ENCODE results near the gene SIL1. TPM values are rescaled to one million over a fixed set of nuclear protein-coding genes. Genes with fewer than 3 reads are reported as not detected.

The SIL1 gene
- total RNA-seq, 2 donors from 2014 or later: 31.6 to 64.4 TPM

DNA sequence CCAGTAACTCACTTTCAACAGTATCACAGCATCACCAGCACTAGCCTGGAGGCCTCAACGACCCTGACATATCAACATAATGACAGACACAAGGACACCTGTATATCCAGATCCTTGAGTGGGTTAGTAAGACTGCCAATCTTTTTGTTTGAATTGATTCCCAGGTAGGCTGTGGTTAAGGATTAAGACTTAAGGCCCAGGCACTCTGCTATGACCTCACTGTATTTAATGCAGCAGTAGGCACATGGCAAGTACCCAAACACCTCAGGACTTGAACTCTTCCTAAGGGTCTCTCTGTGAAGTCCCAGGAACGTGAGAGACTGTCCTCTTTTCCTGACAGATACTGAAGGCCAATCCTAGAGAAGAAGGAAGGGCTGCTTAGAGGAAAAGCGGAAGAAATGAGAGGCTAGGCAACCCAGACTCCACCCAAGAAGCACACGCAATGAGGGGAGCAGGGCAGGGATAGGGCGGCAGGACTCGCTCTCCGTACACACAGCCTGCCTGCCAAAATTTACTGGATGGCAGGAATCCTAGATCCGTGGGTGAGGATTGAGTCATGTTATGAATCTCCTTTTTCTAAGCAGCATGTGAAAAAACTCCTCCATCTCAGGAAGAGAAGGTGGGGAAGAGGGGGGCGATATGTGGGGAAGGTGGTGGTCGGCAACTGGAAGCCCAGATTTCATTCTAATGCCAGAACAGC lies 93.4 kb downstream of the SIL1 start:
- TF ChIP-seq, protein P1, sequence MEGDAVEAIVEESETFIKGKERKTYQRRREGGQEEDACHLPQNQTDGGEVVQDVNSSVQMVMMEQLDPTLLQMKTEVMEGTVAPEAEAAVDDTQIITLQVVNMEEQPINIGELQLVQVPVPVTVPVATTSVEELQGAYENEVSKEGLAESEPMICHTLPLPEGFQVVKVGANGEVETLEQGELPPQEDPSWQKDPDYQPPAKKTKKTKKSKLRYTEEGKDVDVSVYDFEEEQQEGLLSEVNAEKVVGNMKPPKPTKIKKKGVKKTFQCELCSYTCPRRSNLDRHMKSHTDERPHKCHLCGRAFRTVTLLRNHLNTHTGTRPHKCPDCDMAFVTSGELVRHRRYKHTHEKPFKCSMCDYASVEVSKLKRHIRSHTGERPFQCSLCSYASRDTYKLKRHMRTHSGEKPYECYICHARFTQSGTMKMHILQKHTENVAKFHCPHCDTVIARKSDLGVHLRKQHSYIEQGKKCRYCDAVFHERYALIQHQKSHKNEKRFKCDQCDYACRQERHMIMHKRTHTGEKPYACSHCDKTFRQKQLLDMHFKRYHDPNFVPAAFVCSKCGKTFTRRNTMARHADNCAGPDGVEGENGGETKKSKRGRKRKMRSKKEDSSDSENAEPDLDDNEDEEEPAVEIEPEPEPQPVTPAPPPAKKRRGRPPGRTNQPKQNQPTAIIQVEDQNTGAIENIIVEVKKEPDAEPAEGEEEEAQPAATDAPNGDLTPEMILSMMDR (IDR thresholded peaks at IDR 0.05): no peak
- Histone ChIP-seq H3K36me3 (no peaks in the 10 kb centered on the region), H3K9ac (ENCODE audit: low read depth in 2 of 2, low read length in 2 of 2) (no peak overlapping the region), H3K27me3 (no peaks in the 10 kb centered on the region), H3K4me3 (no peak overlapping the region), H3K9me3 (no peaks in the 10 kb centered on the region), H3K27ac (peak overlapping the region; percentile 12), H3K4me1 (no peaks in the 10 kb centered on the region)
- intact Hi-C loops (cut with DNase I): no loop called here
- peak; percentile 40 for DNase-seq

DNA sequence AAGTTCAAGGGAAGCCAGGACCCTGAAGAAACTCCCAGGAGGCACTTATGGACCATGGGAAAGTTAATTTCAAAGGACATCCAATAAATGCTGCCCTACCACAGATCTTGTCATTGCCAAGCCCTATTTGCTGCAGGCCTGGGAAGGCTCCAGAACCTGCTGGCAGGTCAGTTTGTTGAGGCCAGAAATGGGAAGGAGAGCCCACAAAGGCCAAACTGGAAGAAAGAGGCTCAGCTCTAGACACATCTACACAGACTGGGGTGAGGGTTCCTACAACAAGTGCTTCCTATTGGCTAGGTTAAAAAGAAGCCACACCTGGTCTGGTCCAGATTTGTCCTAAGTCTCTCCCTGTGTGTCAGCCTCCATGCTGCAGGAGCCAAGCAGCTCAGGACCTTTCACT lies 94.4 kb downstream of the SIL1 start:
- no peak overlapping the region for H3K27ac ChIP-seq
- H3K27me3 ChIP-seq: no peaks in the 10 kb centered on the region
- DNase-seq: no peak
- H3K4me3 ChIP-seq: no peak overlapping the region
- no peaks in the 10 kb centered on the region for H3K9me3 ChIP-seq
- intact Hi-C loops (cut with DNase I): no loop called here
- no peaks in the 10 kb centered on the region for H3K4me1 ChIP-seq
- TF ChIP-seq, protein P1 (IDR thresholded peaks at IDR 0.05): no peak
- no peaks in the 10 kb centered on the region for H3K36me3 ChIP-seq
- no peak overlapping the region for H3K9ac ChIP-seq (ENCODE audit: low read depth in 2 of 2, low read length in 2 of 2)

DNA sequence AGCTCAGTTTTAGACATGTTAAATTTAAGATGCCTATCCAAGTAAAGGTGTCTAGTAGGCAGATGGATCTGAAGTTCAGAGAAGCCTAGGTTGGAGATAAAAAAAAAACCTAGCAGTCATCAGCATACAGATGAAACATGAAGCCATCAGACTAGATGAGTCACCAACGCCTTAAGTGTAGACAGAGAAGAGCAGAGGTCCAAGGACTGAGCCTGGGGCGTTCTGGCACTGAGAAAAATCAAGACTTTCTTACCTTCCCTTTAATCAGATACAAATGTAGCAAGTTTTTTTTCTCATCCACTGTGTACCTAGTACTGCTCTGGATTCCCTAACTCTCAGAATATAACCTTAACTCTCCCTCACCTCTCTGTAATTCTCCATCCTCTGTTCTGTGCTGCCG lies 97.3 kb downstream of the SIL1 start:
- H3K9ac ChIP-seq (ENCODE audit: low read depth in 2 of 2, low read length in 2 of 2): no peak overlapping the region
- H3K27me3 ChIP-seq: no peaks in the 10 kb centered on the region
- no peaks in the 10 kb centered on the region for H3K4me1 ChIP-seq
- no peak for DNase-seq
- H3K4me3 ChIP-seq: no peak overlapping the region
- TF ChIP-seq, protein P1 (IDR thresholded peaks at IDR 0.05): no peak
- H3K9me3 ChIP-seq: no peaks in the 10 kb centered on the region
- intact Hi-C loops (cut with DNase I): no loop called here
- H3K36me3 ChIP-seq: no peaks in the 10 kb centered on the region
- no peak overlapping the region for H3K27ac ChIP-seq

DNA sequence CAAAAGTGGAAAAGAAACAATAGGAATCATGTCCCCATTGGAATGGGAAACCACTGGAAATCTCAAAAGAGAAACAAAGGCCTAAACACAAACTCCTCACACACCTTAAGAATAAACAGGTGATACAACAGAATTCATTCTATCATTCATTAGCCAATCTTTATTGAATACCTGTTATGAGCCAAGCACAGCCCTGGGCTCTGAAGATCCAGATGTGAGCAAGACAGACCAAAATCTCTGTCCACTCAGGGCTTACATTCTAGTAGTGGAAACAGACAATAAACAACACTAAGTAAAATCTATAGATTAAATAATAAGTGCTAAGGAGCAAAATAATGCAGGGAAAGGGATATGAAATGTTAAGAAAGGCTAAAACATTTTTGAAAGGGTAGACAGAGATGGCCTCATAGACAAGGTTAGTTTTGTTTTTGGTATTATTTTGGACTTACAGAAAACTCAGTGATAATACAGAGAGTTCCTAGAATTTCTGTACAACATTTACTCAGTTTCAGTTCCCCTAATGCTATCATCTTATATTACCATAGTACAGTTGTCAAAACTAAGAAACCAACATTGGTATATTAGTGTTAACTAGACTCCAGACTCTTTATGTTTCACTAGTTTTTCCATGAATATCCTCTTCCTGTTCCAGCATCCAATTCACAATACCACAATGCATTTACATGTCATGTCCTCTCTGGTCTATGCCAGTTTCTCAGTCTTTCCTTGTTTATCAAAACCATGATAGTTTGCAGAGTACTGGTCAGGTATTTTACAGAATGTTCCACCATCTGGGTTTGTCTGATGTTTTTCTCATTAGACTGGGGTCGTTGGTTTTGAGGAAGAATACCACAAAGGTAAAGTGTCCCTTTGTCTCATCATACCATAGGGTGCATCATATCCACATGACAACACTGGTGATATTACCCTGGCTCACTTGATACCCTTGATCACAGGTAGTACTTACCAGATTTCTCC lies 103.7 kb downstream of the SIL1 start:
- Histone ChIP-seq H3K27me3 (no peaks in the 10 kb centered on the region), H3K4me3 (no peak overlapping the region), H3K9ac (ENCODE audit: low read depth in 2 of 2, low read length in 2 of 2) (no peak overlapping the region), H3K4me1 (no peaks in the 10 kb centered on the region), H3K9me3 (no peaks in the 10 kb centered on the region), H3K36me3 (no peaks in the 10 kb centered on the region), H3K27ac (no peak overlapping the region)
- TF ChIP-seq, protein P1 (IDR thresholded peaks at IDR 0.05): no peak
- no peak for DNase-seq
- intact Hi-C loops (cut with DNase I): loop anchor here (10.0 kb wide), 1 partner anchor 170 kb away; no protein-coding TSS in a partner anchor

DNA sequence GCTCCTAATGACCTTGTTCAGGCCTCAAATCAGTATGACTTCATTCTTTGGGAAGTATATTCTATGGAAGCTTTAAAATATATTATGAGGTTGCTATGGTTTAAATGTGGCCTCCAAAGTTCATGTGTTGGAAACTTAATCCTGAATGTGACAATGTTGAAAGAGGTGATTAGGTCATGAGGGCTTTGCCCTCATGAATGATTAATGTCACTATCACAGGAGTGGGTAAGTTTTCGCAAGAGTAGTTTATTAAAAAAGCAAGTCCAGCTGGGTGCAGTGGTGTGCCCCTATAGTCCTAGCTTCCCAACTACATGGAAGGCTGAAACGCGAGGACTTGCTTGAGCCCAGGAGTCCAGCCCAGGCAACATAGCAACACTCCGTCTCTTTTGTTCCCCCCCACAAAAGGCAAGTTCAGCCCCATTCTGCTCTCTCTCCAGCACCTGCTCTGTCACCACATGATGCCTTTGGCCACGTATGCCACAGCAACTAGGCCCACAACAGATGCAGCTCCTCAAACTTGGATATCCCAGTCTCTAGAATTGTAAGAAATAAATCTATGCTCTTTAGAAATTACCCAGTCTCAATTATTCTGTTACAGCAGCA lies 105.3 kb downstream of the SIL1 start:
- H3K9me3 ChIP-seq: no peaks in the 10 kb centered on the region
- H3K4me3 ChIP-seq: no peak overlapping the region
- intact Hi-C loops (cut with DNase I): loop anchor here (10.0 kb wide), 1 partner anchor 172 kb away; no protein-coding TSS in a partner anchor
- TF ChIP-seq, protein P1 (IDR thresholded peaks at IDR 0.05): no peak
- no peak overlapping the region for H3K9ac ChIP-seq (ENCODE audit: low read depth in 2 of 2, low read length in 2 of 2)
- no peaks in the 10 kb centered on the region for H3K4me1 ChIP-seq
- H3K36me3 ChIP-seq: no peaks in the 10 kb centered on the region
- DNase-seq: no peak
- no peaks in the 10 kb centered on the region for H3K27me3 ChIP-seq
- H3K27ac ChIP-seq: no peak overlapping the region

All from colonic mucosa (tissue), 4 donors.